ENCODE data around the gene IRF4. TPM values are rescaled to one million over a fixed set of nuclear protein-coding genes. Genes with fewer than 3 reads are reported as not detected.

The IRF4 gene
- total RNA-seq, 4 donors from 2014 or later, result 4.5 to 17.0 (median 10.1) TPM

GRCh38 chr6:408599-409102 is 17.1 kb downstream of the IRF4 start:
- no peak for TF ChIP-seq CTCF (IDR thresholded peaks at IDR 0.05; ENCODE audit: low read depth)

GRCh38 chr6:409370-409972 is 17.9 kb downstream of the IRF4 start:
- TF ChIP-seq CTCF (IDR thresholded peaks at IDR 0.05; ENCODE audit: low read depth), result no peak

- TF ChIP-seq CTCF (IDR thresholded peaks at IDR 0.05; ENCODE audit: low read depth), result no peak
Measured at GRCh38 chr6:410555-411395, 19.2 kb downstream of the IRF4 start.

GRCh38 chr6:411402-412145 is 20.0 kb downstream of the IRF4 start:
- no peak for TF ChIP-seq CTCF (IDR thresholded peaks at IDR 0.05; ENCODE audit: low read depth)

- no peak for TF ChIP-seq CTCF (IDR thresholded peaks at IDR 0.05; ENCODE audit: low read depth)
Measured at GRCh38 chr6:412146-412886, 20.8 kb downstream of the IRF4 start.

- TF ChIP-seq CTCF (IDR thresholded peaks at IDR 0.05; ENCODE audit: low read depth), result no peak
Measured at GRCh38 chr6:414447-414846, 22.9 kb downstream of the IRF4 start.

Data from subcutaneous adipose tissue (tissue), 4 donors.